Activated T-cell treated with anti-CD3 and anti-CD28 coated beads, Interleukin-2, amount 50 U/mL, for 72 hours (primary cell): ENCODE measurements around the gene TCAIM. TPM values are rescaled to one million over a fixed set of nuclear protein-coding genes. Genes with fewer than 3 reads are reported as not detected.
A peak's percentile ranks its signal among the peaks of the same experiment; 100 is the strongest.

Experiments used
- ATAC-seq, 2 donors: fragments of 150-1000 bp; cut with Tn5 transposase; replicated peaks in 1 of 2; 2 replicates each; pipeline ENCODE4 v1.10.0; 2021; ENCODE audit warnings: moderate library complexity in 2 of 2, mild to moderate bottlenecking in 1 of 2
- DNase-seq, 2 donors: peaks; one replicate each; pipeline ENCODE4 v3.0.0; 2021 to 2022; ENCODE audit warnings: mixed read lengths in 1 of 2
- H3K27ac Mint-ChIP-seq: one replicate; pipeline ENCODE4 v1.8.0; 2022; ENCODE audit warnings: mild to moderate bottlenecking, moderate library complexity, mixed read lengths
- H3K27me3 Mint-ChIP-seq: one replicate; pipeline ENCODE4 v1.8.0; 2022; ENCODE audit warnings: low read depth, mixed read lengths
- H3K36me3 Mint-ChIP-seq, 2 donors: one replicate each; pipeline ENCODE4 v1.8.0; 2022; ENCODE audit warnings: mixed read lengths in 2 of 2, mild to moderate bottlenecking in 1 of 2; ENCODE audit not compliant: insufficient read depth in 2 of 2
- H3K4me1 Mint-ChIP-seq: one replicate; pipeline ENCODE4 v1.8.0; 2022; ENCODE audit warnings: low read depth, mixed read lengths
- H3K4me3 Mint-ChIP-seq, 2 donors: one replicate each; pipeline ENCODE4 v1.8.0; 2022; ENCODE audit warnings: mild to moderate bottlenecking in 2 of 2, mixed read lengths in 2 of 2, moderate library complexity in 2 of 2
- H3K9me3 Mint-ChIP-seq, 2 donors: one replicate each; pipeline ENCODE4 v1.8.0; 2022; ENCODE audit warnings: mixed read lengths in 2 of 2
- total RNA-seq, 2 donors: library from RNA; stranded (reverse); gene quantifications; one replicate each; pipeline ENCODE4 v1.2.3, GENCODE V29; 2022

TCAIM gene
- total RNA-seq, 2 donors from 2014 or later: 23.4 to 25.3 TPM

- Mint-ChIP-seq H3K9me3 (no peaks in the 10 kb centered on the region), H3K4me1 (no peaks in the 10 kb centered on the region), H3K36me3 (no peaks in the 10 kb centered on the region), H3K27me3 (no peaks in the 10 kb centered on the region), H3K4me3 (no peak overlapping the region), H3K27ac (no peak overlapping the region)
- no peak for ATAC-seq
- no peak for DNase-seq
Observed at GRCh38 chr3:44427683-44428082, 89.1 kb downstream of the TCAIM start.

- H3K27me3 Mint-ChIP-seq: no peaks in the 10 kb centered on the region
- no peak overlapping the region for H3K4me3 Mint-ChIP-seq
- no peak for ATAC-seq
- H3K9me3 Mint-ChIP-seq: no peaks in the 10 kb centered on the region
- DNase-seq: no peak
- no peak overlapping the region for H3K27ac Mint-ChIP-seq
- H3K36me3 Mint-ChIP-seq: no peaks in the 10 kb centered on the region
- H3K4me1 Mint-ChIP-seq: no peaks in the 10 kb centered on the region
Observed at GRCh38 chr3:44428910-44429309, 90.3 kb downstream of the TCAIM start.

GRCh38 chr3:44429459-44429858, 90.9 kb downstream of the TCAIM start:
- no peaks in the 10 kb centered on the region for H3K4me1 Mint-ChIP-seq

GRCh38 chr3:44430466-44430865, 91.9 kb downstream of the TCAIM start:
- no peak overlapping the region for H3K4me3 Mint-ChIP-seq
- no peaks in the 10 kb centered on the region for H3K9me3 Mint-ChIP-seq
- H3K27ac Mint-ChIP-seq: no peak overlapping the region
- no peaks in the 10 kb centered on the region for H3K27me3 Mint-ChIP-seq
- ATAC-seq: no peak
- DNase-seq: no peak
- no peaks in the 10 kb centered on the region for H3K36me3 Mint-ChIP-seq
- no peaks in the 10 kb centered on the region for H3K4me1 Mint-ChIP-seq

More at GRCh38 chr3:44429459-44429858, 90.9 kb downstream of the TCAIM start:
- DNase-seq (no peak), ATAC-seq (no peak)
- H3K27me3 Mint-ChIP-seq: no peaks in the 10 kb centered on the region
- H3K9me3 Mint-ChIP-seq: no peaks in the 10 kb centered on the region
- H3K36me3 Mint-ChIP-seq: no peaks in the 10 kb centered on the region
- H3K27ac Mint-ChIP-seq: no peak overlapping the region
- H3K4me3 Mint-ChIP-seq: no peak overlapping the region

DNA sequence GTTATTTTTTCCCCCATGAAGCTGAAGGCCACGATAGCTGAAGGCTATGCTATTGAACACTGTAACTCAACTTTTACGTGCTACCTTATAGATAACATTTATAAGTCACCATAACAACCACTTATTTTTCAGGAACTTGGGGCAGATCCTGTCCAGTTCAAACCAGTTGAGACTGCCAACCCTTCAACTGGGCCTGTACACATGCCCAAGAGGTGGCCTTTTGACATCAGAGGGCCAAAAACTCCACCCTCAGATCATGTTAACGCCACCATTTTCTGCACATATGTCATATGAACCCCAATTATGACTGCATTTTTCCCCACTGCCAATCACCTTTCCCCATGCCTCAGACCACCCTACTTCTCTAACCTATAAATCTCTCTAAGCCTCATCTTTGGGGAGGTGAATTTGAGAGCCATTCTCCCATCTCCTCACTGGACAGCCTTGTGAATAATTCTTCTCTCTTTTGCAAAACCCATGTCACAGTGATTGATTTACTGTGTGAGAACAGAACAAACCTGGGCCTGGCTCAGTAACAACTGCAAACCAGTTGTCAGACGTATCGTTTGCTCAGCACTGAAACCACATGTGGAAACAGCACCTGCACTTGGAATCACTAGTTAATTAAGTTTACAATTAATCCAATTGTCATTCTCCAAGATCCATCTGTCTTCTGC, 96.4 kb downstream of the TCAIM start:
- ATAC-seq (no peak), DNase-seq (no peak)
- Mint-ChIP-seq H3K27ac (no peak overlapping the region), H3K36me3 (peaks cover 2 to 3% of the 10 kb centered on the region in 2 donors), H3K9me3 (peaks cover 0 to 2% of the 10 kb centered on the region in 2 donors), H3K27me3 (no peaks in the 10 kb centered on the region), H3K4me1 (peaks cover 9% of the 10 kb centered on the region), H3K4me3 (no peak overlapping the region)

DNA sequence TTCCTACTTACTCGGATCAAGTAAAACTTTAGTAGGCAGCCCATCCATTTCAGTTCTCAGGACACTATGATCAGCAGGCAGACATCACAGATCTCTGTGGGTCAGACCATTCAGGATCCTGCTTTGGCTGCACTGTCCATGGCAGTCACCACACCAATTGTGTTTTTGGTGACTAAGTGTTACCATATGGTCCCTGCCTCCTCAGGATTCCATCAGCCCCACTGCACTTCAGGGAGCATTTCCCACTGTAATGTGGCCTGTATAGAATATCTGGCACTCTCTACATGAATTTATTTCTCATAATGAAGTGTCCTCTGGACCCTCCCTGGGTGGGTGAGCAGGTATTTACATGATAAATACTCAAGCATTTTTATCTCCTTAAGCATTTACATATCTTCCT, 97.6 kb downstream of the TCAIM start:
- peaks cover 0 to 2% of the 10 kb centered on the region in 2 donors for H3K9me3 Mint-ChIP-seq
- H3K4me3 Mint-ChIP-seq: no peak overlapping the region
- DNase-seq (no peak), ATAC-seq (no peak)
- H3K36me3 Mint-ChIP-seq: peaks cover 4 to 5% of the 10 kb centered on the region in 2 donors
- no peak overlapping the region for H3K27ac Mint-ChIP-seq
- H3K27me3 Mint-ChIP-seq: no peaks in the 10 kb centered on the region
- peaks cover 22% of the 10 kb centered on the region for H3K4me1 Mint-ChIP-seq

DNA sequence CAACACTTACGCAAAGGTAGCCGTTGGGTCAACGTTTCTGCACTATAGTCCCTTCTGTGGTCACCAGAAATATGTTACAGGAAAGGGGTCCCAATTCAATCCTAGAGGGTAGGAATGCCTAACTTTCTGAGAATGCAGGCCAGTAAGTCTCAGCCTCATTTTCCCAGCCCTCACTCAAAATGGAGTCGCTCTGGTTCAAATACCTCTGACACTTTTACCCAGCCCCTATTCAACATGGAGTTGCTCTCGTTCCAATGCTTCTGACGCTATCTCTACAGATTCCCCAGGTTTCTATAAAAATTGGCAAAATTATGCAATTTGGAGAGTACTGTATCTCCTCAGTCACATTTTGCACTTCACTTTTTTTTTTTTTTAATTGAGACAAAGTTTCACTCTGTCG, 99.2 kb downstream of the TCAIM start:
- DNase-seq (no peak), ATAC-seq (no peak)
- H3K27ac Mint-ChIP-seq: no peak overlapping the region
- H3K4me3 Mint-ChIP-seq: no peak overlapping the region
- peaks cover 0 to 2% of the 10 kb centered on the region in 2 donors for H3K9me3 Mint-ChIP-seq
- H3K36me3 Mint-ChIP-seq: peaks cover 7 to 12% of the 10 kb centered on the region in 2 donors
- peaks cover 38% of the 10 kb centered on the region for H3K4me1 Mint-ChIP-seq
- no peaks in the 10 kb centered on the region for H3K27me3 Mint-ChIP-seq

DNA sequence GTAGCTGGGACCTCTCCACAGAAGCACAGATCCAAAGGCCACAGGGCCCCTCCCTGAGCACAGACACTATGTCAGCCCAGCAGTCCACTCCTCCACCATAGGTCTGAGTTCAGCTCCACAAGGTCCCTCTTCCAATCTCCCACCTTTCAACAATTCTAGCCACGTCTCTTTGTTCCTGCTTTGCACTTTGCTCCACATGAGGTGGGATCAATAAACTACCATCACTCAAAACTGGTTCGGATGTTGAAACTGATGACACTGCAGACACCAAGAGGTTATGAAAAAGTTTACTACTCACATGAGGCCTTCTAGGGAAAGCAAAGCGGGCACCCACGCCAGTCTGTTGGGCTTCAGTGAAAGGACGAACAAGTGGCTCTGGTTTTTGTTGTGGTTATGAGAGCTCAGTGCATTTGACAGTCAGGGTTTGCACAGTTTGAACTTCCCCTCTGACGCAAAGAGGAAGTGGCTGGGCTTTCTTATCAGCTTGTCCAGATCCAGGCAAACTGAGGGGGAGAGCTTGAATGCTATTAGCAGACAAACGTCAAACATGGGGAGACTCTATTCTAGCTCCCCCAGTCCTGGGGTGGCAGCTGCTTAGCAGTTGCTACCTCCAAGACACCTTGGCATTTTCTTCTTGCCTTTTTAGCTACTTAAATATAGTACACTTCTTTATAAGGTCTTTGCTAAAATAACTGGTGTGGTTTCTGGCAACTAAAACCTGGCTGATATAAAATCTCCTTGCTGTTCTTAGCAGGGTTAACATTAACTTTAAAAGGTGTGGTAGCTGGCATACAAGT, 101.1 kb downstream of the TCAIM start:
- peak overlapping the region; percentile 68 for H3K4me3 Mint-ChIP-seq
- peaks cover 54% of the 10 kb centered on the region for H3K4me1 Mint-ChIP-seq
- H3K9me3 Mint-ChIP-seq: peaks cover 0 to 2% of the 10 kb centered on the region in 2 donors
- peaks cover 11 to 17% of the 10 kb centered on the region in 2 donors for H3K36me3 Mint-ChIP-seq
- peak overlapping the region; percentile 51 for H3K27ac Mint-ChIP-seq
- DNase-seq: peak; percentile 80 to 82
- ATAC-seq: peak; percentile 96
- no peaks in the 10 kb centered on the region for H3K27me3 Mint-ChIP-seq

- H3K9me3 Mint-ChIP-seq: peaks cover 2% of the 10 kb centered on the region in 2 donors
- H3K4me1 Mint-ChIP-seq: peaks cover 61% of the 10 kb centered on the region
- ATAC-seq (peak; percentile 34 to 35), DNase-seq (peak; percentile 46 to 52)
- H3K27ac Mint-ChIP-seq: peak overlapping the region; percentile 84
- peak overlapping the region; percentile 15 to 43 for H3K4me3 Mint-ChIP-seq
- peaks cover 27 to 34% of the 10 kb centered on the region in 2 donors for H3K36me3 Mint-ChIP-seq
- no peaks in the 10 kb centered on the region for H3K27me3 Mint-ChIP-seq
Observed at GRCh38 chr3:44442596-44443309, 104.2 kb downstream of the TCAIM start.

DNA sequence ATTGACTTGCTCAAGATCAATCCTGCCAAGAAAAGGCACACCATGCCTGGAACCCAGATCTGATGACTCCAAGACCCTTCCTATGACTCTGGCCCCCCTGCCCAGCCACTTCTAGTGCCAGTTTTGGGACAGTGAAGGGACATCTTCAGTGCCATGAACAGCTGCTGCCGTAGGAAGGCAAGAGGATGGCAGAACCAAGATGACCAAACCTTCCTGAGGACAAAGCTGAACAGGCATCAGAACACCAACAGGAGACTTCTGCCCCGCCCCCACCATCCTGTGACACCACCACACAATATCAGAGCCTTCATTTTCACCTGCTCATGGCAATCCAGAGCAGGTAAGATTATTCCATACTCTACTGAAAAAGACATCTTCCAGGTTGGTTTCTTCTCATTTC, 105.9 kb downstream of the TCAIM start:
- peaks cover 42 to 50% of the 10 kb centered on the region in 2 donors for H3K36me3 Mint-ChIP-seq

GRCh38 chr3:44444896-44445691, 106.5 kb downstream of the TCAIM start:
- Mint-ChIP-seq H3K27ac (no peak overlapping the region), H3K9me3 (peaks cover 8 to 10% of the 10 kb centered on the region in 2 donors), H3K4me3 (no peak overlapping the region), H3K36me3 (peaks cover 43 to 51% of the 10 kb centered on the region in 2 donors), H3K4me1 (peaks cover 54% of the 10 kb centered on the region), H3K27me3 (no peaks in the 10 kb centered on the region)
- no peak for ATAC-seq
- no peak for DNase-seq

More for the DNA sequence above, 105.9 kb downstream of the TCAIM start:
- ATAC-seq: no peak
- H3K4me1 Mint-ChIP-seq: peaks cover 59% of the 10 kb centered on the region
- H3K9me3 Mint-ChIP-seq: peaks cover 8 to 11% of the 10 kb centered on the region in 2 donors
- no peaks in the 10 kb centered on the region for H3K27me3 Mint-ChIP-seq
- DNase-seq: no peak
- H3K27ac Mint-ChIP-seq: no peak overlapping the region
- H3K4me3 Mint-ChIP-seq: no peak overlapping the region

DNA sequence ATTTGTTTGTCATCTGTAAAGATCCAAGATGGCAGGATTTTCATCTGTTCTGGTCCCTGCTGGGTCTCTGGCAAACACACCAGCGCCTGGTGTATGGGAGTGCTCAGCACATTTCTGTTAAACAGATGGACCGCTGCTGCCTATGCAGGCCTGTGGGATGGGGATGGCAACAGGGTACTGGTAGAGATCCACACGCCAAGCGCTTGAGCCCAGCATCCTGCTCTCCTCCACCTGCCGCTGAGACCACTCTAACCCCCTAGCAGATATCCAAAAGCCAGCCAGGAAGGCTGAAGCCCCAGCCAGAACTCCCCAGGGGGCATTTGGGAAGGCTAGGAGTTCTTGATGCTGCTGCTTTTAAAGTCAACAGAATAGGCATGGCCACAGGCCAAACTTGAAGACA, 107.2 kb downstream of the TCAIM start:
- no peak for ATAC-seq
- Mint-ChIP-seq H3K4me3 (no peak overlapping the region), H3K27ac (no peak overlapping the region)

More for the DNA sequence above, 107.2 kb downstream of the TCAIM start:
- Mint-ChIP-seq H3K4me1 (peaks cover 47% of the 10 kb centered on the region), H3K9me3 (peaks cover 8 to 10% of the 10 kb centered on the region in 2 donors), H3K27me3 (no peaks in the 10 kb centered on the region), H3K36me3 (peaks cover 46 to 55% of the 10 kb centered on the region in 2 donors)
- DNase-seq: no peak
